Iris pigment epithelial cell (primary cell): ENCODE data around the gene EHBP1.
A peak's percentile ranks its signal among the peaks of the same experiment; 100 is the strongest.

Experiments used
- DNase-seq: peaks from one replicate; pipeline ENCODE4 v3.0.0-alpha.2; 2011; ENCODE audit warnings: low read depth

The EHBP1 gene

DNA sequence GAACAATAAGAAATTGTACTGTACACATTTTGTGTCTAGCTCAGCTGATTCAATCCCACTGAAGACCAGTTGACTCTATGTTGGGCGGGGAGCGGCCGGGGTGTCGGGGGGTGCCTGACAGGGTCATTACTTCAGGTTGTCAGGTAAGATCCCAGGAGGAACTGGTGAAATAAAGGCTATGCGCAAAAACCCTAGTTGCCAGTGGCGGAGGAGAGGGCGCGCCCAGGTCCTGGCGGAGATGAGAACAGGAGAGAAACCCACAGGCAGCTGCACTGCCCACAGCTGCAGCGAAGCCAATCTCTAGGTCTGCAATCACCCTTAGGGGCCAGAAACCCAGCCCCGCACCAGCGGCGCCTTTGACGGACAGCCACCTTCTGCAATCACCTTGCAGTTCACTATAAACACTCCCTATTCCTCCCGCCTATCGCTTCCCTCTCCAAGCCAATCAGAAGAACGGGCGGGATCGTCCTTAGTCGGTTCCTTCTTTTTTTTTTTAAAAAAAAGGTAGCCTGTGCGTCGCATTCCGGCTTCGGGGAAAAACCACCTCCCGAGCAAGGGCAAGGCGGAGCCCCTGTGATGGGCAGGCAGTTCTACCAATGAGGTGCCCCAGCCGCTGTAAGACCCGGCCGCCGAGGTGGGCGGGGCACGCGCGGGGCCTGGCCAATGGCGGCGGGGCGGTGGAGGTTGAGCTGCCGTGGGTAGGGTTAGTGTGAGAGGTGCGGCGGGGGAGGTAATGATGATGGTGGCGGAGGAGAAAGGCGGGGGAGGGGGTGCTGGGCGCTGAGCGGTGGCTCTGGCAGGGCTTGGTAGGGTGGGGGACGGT is at the start of gene EHBP1:
EHBP1 (plus strand) TSS at position 707 of the 823 bp plus-strand sequence. CDS start 1,479 bp downstream, outside the sequence.
- peak; percentile 100 for DNase-seq

GRCh38 chr2:62657783-62658182 is 47.7 kb upstream of the EHBP1 start:
- DNase-seq, result no peak

DNA sequence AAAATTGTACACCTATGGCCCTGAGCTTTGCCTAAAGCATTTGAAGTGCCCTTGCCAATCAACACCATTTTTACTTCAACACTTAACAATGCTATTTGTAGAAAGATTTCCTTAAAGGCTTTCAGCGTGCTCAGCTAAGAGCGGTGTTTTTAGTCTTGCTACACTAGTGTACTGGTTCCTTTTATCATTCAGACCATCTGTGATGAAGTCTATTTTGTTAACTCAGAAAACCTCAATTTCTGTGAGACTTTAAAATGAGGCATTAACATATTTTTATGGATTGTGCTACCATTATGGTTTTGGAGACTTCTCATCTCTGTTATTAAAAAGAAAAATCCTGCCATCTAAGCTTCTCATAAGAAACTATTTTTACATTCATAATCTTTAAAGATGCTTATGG is 46.6 kb upstream of the EHBP1 start:
- no peak for DNase-seq

- no peak for DNase-seq
Observed at GRCh38 chr2:62660087-62660486, 45.4 kb upstream of the EHBP1 start.

- DNase-seq, result peak; percentile 96
Observed at GRCh38 chr2:62660582-62661262, 44.8 kb upstream of the EHBP1 start.

- DNase-seq, result no peak
Observed at GRCh38 chr2:62661263-62661635, 44.3 kb upstream of the EHBP1 start.

- DNase-seq, result no peak
Observed at GRCh38 chr2:62662131-62662530, 43.4 kb upstream of the EHBP1 start.

DNA sequence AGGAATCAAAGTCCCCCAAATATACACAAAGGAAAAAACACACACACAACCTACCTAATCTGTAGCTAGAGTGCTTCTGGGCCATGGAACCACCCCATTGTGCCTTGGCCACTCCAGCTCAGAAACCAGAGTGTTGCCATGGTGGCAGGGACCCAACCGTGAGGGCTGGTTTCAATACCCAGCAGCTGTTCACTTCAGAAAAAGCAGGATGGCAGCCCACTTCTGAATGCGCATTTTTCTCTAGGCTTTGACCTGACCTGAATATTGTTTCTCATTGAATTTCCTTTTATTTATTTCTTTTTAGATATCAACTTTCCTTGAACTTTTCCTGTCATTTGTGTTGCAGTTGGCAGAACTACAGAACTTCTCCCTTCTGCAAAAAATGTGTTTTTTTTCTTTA is 43.0 kb upstream of the EHBP1 start:
- DNase-seq, result no peak

DNA sequence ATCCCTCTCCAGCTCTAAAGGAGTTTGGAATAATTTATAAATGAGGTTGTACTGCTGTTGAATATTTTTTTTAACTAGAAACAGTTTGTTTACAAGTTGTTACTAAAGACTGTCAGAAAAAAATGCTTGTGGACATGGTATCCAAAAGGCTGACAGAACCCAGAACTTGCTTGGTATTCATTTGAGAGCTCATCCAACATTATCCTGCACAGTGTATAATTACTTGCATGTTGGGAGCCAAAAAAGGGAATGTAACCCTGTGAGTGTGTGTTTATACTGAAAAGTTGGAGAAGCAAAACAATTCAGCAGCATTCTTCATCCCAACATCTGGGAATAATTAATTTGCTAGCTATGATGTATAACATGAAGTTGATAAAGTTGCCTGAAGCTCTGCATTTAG is 42.1 kb upstream of the EHBP1 start:
- peak; percentile 24 for DNase-seq

GRCh38 chr2:62663920-62664795 is 41.4 kb upstream of the EHBP1 start:
- peak; percentile 72 for DNase-seq

DNA sequence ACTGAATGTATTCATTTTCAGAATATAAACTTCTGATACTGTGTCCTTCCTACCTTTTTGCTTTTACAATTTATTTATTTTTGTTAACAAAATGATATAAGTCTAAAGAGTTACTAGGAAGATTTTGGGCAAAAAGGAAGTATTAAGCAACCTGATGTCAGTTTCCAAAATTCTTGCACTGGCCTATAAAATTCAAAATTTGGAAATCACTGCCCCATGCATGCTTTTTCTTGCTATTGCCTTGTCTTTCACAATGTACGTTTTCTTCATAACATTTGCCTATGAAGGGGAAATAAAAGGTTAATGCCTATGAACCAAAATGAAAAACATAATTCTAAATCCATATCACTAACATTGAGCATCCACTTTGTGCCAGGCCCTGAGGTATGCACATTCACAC is 40.1 kb upstream of the EHBP1 start:
- DNase-seq, result no peak

- DNase-seq, result no peak
Observed at GRCh38 chr2:62669180-62669579, 36.3 kb upstream of the EHBP1 start.

- peak; percentile 61 for DNase-seq
Observed at GRCh38 chr2:62672601-62673000, 32.9 kb upstream of the EHBP1 start.

GRCh38 chr2:62675062-62675461 is 30.5 kb upstream of the EHBP1 start:
- no peak for DNase-seq

DNA sequence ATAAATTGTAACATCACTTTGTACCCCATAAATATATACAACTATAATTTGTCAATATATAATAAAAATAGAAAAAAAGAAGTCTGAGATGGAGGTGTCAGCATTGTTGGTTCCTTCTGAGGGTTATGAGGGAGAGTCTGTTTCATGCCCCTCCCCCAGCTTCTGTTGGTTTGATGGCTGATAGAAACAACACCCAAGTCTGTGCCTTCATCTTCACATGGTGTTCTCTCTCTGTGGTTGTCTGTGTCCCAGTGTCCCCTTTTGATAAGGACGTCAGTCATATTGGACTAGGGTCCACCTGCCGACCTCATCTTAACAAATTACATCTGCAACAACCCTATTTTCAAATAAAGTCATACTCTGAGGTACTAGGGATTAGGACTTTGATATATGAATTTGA is 20.3 kb upstream of the EHBP1 start:
- DNase-seq, result no peak

DNA sequence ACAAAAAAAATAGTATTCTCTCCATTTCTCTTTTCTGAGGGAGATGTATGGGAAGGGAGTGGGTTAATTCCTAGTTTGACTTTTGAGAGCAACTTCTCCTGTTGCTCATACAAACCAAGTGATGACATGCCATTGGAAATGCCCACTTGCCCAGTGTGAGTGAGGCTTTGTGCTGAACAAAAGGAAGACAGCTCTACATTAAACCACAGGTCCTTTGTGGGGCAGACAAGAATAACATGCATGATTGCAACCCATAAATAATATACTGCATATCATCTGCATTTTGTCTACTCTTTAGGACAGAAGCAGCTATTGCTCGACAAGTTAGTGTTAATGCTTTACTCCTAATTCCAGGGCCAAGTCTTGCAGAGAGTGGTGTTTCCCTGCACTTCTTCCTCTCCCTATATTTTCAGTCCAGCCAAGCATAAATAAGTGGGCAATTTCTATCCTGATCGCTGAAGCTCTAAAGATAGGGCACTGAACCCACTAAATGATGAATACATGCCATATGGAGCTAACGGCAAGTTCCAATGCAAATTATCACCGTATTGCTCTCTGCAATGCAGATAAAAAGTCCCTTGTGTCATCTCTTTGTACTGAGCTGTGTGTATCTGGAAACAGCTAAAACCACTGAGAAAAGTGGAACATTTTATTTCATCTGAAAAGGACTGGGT is 19.4 kb upstream of the EHBP1 start:
- no peak for DNase-seq

DNA sequence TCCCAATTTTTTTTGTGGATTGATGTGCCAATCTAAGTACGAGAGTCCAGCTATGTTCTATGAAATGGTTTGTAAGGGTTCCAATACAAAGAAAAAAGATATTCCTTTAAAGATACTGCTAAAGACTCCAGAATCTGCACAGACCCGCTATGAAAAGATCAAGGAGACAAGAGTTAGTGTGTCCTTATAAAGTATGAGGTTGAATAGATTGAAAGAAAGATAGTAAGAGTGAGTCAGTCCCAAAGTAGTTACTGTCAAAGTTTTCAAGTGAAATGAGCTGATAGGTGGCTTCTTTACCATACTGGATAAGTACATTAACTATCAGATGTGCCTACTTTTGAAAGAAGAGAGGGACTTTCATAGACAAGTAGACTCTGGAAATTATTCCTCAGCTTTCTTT is 17.9 kb upstream of the EHBP1 start:
- peak; percentile 55 for DNase-seq

DNA sequence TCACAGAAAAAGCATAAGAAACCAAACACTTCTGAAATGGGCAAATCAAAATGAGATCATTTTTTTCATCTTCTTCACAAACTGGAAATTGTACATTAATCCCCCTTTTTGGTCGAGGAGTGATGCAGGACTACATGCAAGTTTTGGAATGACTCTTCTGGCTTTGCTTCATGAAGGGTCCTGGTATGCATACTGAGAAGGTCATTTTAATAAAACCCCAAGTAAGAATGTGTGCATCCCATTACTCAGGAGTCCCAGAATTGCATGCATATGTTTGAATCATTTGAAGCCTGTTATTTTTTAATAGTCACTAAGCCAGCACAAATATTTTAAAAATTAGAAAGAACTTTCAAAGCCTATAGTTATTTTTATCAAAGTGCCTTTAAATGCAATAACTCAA is 16.7 kb upstream of the EHBP1 start:
- no peak for DNase-seq

- DNase-seq, result no peak
Observed at GRCh38 chr2:62691186-62691585, 14.3 kb upstream of the EHBP1 start.

DNA sequence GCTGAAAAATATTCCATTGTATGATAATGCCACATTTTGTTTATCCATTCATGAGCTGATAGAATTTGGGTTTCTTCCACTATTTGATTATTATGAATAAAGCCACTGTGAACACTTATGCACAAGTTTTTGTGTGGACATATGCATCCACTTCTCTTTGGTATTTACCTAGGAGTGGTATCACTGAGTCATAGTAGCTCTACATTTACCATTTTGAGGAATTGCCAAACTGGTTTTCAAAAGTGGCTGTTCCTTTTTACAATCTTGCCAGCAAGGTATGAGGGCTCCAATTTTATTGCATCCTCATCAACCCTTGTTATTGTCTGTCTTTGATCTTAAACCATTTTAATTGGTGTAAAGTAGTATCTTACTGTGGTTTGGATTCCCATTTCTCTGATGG is 13.3 kb upstream of the EHBP1 start:
- no peak for DNase-seq

- no peak for DNase-seq
Observed at GRCh38 chr2:62698653-62699052, 6.9 kb upstream of the EHBP1 start.

- no peak for DNase-seq
Observed at GRCh38 chr2:62704654-62705006, 883 bp upstream of the EHBP1 start.
